ENCODE measurements around the gene ESRRA. TPM values are rescaled to one million over a fixed set of nuclear protein-coding genes. Genes with fewer than 3 reads are reported as not detected.

The ESRRA gene
- polyA plus RNA-seq, 1 donor from 2014 or later = 29.0 TPM

GRCh38 chr11:64304316-64305072 lies 830 bp upstream of the ESRRA start:
- H3K4me2 ChIP-seq (ENCODE audit: low read length) = peak overlapping the region; percentile 33
- H2AFZ ChIP-seq (ENCODE audit: low read depth, low read length) = peak overlapping the region; percentile 15
- H3K9ac ChIP-seq (ENCODE audit: low read length) = peak overlapping the region; percentile 75
- peaks cover 10% of the 10 kb centered on the region for H3K79me2 ChIP-seq (replicated peaks; ENCODE audit: insufficient read depth, low read length)
- no peaks in the 10 kb centered on the region for H3K36me3 ChIP-seq (ENCODE audit: insufficient read depth, low read length)
- no peaks in the 10 kb centered on the region for H3K9me2 ChIP-seq (ENCODE audit: insufficient read depth, low read length)
- H3K9me3 ChIP-seq (ENCODE audit: low read length) = no peaks in the 10 kb centered on the region
- peak overlapping the region; percentile 85 for H3K4me3 ChIP-seq (ENCODE audit: low read length)
- H4K20me1 ChIP-seq (ENCODE audit: insufficient read depth) = peaks cover 6% of the 10 kb centered on the region
- H3K27ac ChIP-seq (ENCODE audit: low read length) = peak overlapping the region; percentile 80
- TF ChIP-seq EP300 (conservative IDR thresholded peaks at IDR 0.05; ENCODE audit: poor library complexity, severe bottlenecking) (no peak), SMC3 (conservative IDR thresholded peaks at IDR 0.05; ENCODE audit: poor library complexity) (peak; percentile 82), RAD21 (conservative IDR thresholded peaks at IDR 0.05) (peak; percentile 73), MXI1 (conservative IDR thresholded peaks at IDR 0.05; ENCODE audit: poor library complexity, severe bottlenecking) (peak; percentile 41), TAF1 (IDR thresholded peaks at IDR 0.05; ENCODE audit: low read depth) (no peak), REST (IDR thresholded peaks at IDR 0.05; ENCODE audit: borderline replicate concordance) (peak; percentile 22), CTCF (IDR thresholded peaks at IDR 0.05; ENCODE audit: poor library complexity, severe bottlenecking) (peak; percentile 90)
- H3F3A ChIP-seq (ENCODE audit: insufficient read depth, low read length, poor library complexity, severe bottlenecking) = no peaks in the 10 kb centered on the region
- peaks cover 25% of the 10 kb centered on the region for H3K27me3 ChIP-seq (ENCODE audit: insufficient read depth, low read depth, low read length)

GRCh38 chr11:64305691-64306562 lies 603 bp downstream of the ESRRA start:
- peaks cover 11% of the 10 kb centered on the region for H3K27me3 ChIP-seq (ENCODE audit: insufficient read depth, low read depth, low read length)
- H3K36me3 ChIP-seq (ENCODE audit: insufficient read depth, low read length) = no peaks in the 10 kb centered on the region
- H3K79me2 ChIP-seq (replicated peaks; ENCODE audit: insufficient read depth, low read length) = peaks cover 10% of the 10 kb centered on the region
- H3K9me3 ChIP-seq (ENCODE audit: low read length) = no peaks in the 10 kb centered on the region
- peak overlapping the region; percentile 61 for H3K27ac ChIP-seq (ENCODE audit: low read length)
- H3K4me2 ChIP-seq (ENCODE audit: low read length) = peak overlapping the region; percentile 56
- H3K9me2 ChIP-seq (ENCODE audit: insufficient read depth, low read length) = no peaks in the 10 kb centered on the region
- peak overlapping the region; percentile 78 for H3K4me3 ChIP-seq (ENCODE audit: low read length)
- no peak overlapping the region for H2AFZ ChIP-seq (ENCODE audit: low read depth, low read length)
- H3F3A ChIP-seq (ENCODE audit: insufficient read depth, low read length, poor library complexity, severe bottlenecking) = no peaks in the 10 kb centered on the region
- TF ChIP-seq SMC3 (conservative IDR thresholded peaks at IDR 0.05; ENCODE audit: poor library complexity) (peak; percentile 46), EZH2 (IDR thresholded peaks at IDR 0.05; ENCODE audit: borderline replicate concordance, insufficient read depth, low read length, poor library complexity, severe bottlenecking) (no peak), CTCF (IDR thresholded peaks at IDR 0.05; ENCODE audit: poor library complexity, severe bottlenecking) (peak; percentile 66)
- H4K20me1 ChIP-seq (ENCODE audit: insufficient read depth) = peaks cover 6% of the 10 kb centered on the region
- peak overlapping the region; percentile 75 for H3K9ac ChIP-seq (ENCODE audit: low read length)
